Mammary epithelial cell (primary cell): ENCODE measurements around the gene RBM48.

Experiments
- CTCF ChIP-seq, 2 donors: IDR thresholded peaks in 1 of 2; conservative IDR thresholded peaks in 1 of 2; 2 replicates each; pipeline ENCODE4 v1.5.1; 2011 to 2012; ENCODE audit warnings: inconsistent platforms in 2 of 2, low read length in 2 of 2, mild to moderate bottlenecking in 2 of 2, control low read depth in 1 of 2, low read depth in 1 of 2; ENCODE audit not compliant: insufficient read depth in 1 of 2; ENCODE audit errors: extremely low read depth in 1 of 2
- EZH2 ChIP-seq: IDR thresholded peaks from 2 replicates; pipeline ENCODE4 v1.6.1; 2012; ENCODE audit warnings: low read length, inconsistent platforms, borderline replicate concordance

GRCh38 chr7:92485267-92485892 is 43.2 kb upstream of the RBM48 start:
- no peak for TF ChIP-seq CTCF (conservative IDR thresholded peaks at IDR 0.05 in 1 of 2, IDR thresholded peaks at IDR 0.05 in 1 of 2; ENCODE audit: extremely low read depth in 1 of 2, insufficient read depth in 1 of 2, low read depth in 1 of 2, low read length in 2 of 2)
- TF ChIP-seq EZH2 = no peak
